Measurements from ENCODE around the gene CETN2.
"Not testable (repeated sequence)": the region's sequence is repeated elsewhere in the genome, so short reads cannot be mapped to it uniquely, and the experiment has no call there.

CETN2 gene

DNA sequence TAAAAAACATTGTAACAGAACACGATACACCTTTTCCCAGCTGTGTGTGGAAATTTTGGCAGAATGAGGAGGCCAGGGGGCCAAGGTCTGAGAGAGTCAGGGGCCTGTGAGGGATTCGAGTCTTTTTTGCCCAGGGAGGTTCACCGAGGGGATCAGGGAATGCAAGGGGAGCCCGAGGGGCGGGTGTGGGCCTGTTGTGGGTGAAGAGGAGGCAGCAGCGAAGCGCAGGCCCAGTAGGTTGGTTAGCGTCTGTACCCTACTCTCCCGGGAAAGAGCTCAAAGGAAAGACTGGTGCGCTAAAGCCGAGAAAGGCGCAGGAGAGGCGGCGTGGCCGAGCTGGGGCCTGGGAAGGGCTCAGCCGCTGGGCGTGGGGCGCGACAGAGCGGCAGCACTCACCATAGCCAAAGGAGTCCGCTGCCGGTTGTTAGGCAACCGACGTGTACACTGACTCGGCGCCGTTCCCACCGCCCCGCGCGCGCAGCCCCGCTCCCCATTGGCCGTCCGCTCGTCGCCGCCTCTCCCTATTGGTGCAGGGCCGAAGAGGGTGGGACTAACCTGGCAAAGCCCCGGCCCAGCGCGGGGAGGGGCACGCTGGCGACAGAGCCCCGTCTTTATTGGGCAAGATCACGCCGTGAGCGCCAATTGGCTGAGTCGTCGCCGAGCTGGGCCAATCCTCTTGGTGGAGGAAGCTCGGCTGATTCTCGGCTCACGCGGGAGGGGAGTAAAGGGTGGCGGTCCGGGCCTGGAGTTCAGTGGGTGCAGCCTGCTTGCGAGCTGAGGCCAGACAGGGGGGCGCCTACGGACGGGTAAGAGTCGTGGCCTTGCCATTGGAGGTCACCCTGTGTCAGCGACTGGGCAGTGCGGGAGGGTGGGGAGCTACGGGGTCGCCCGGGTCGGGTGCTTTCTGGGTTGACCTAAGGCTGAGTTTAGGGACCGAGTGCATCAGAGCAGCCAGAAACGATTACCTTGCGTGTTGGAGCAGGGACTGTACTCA, at the start of gene CETN2, which contains the start of gene NSDHL:
Gene CETN2, minus strand, starts transcription at position 446 of the 994 bp plus-strand sequence. Its CDS starts 47 bp downstream, at position 399.
Gene NSDHL, plus strand, starts transcription at position 752 of the 994 bp plus-strand sequence. CDS start 15,262 bp downstream, outside the sequence.
- DNase-seq: peak; percentile 87

DNA sequence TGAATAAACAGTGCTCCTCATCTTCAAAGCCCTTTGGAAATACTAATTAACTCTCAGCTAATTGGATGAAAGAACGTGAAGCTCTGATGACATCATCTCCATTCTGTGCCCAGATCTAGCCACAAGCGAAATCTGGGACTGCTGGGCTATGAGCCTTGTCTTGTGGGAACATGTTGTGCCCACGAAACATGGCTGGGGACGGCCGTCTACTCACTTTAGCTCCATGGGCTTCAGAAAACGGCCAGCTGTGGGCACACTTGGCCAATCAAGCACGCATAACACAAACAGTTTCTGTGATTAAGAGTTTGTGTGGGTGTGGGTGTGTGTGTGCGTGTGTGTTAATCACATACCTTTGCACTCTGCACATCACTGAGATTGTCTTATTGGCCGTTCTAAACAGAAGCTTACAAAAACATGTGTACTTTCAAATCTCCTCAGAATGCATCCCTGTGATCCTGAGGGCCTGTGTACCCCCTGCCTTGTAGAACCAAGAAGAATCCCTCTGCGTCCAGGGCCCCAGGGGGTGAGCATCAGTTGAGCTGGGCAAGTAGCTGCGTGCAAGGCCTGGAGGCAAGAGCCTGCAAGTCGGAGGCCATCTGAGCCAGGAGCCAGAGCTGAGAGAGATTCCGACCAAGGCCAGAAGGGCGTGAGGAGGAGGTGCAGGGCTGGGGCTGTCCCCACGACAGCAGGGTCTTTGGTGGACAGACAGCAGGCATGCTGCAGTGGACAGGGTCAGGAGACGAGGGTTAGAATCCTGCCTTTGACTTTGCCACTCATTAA, 48.6 kb upstream of the CETN2 start:
- DNase-seq: no peak

DNA sequence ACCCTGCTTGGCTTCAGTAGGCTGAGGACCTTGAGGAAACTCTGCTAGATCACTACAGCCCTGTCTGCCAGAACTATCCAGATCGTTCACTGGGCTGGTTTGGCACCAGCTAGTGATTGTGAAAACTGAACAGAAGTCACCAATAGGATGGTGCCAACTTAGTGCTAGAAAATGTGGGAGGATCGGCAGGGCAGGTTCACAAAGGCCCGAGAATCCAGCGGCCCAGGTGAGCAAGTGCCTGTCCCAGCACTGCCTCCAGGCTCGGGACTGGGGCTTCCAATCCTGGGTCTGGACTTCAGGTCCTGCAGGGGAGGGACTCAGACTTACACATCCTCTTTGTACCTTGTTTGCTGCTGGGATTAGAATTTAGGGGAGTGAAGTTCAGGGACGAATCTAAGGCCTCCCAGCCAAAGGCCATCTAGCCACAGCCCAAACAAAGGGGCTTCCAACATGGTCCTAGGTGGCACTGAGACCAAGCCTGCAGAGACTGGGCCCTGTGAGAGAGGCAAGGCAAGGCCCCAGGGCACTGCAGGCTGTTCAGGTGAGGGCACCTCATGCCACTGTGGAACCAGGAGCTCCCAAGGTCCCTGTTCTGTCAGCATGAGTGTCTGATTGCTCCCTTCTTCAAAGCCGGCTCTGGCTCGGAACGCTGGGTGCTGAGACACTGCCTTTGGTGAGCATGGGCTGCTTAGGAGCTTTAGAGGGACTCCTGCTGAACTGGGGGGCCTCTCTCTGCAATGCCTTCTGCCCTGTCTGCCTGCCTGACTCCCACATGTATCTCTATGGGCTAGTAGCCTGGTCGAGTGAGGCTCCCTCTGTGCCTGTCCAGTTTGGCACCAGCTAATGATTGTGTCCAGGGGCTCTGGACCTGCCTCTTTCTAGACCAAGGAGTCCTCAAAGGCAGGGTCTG, 46.6 kb upstream of the CETN2 start:
- DNase-seq: no peak

DNA sequence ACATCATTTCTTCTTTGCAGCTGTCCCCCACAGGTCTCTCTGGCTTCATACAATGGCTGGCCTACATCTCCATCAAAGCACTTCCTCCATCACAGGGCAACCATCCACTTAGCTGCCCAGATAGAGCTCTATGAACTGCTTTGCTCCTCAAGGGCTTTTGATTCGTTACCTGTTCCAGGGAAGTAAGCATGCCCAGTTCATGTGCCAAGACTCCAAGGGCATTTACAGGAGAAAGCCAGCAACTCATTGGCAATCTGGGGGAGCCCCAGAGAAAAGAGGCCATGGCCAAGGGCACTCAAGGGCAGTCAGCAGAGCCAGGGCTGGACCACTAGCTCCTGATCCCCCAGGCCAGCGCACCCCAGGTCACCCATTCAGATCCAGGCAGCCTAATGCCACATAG, 42.8 kb upstream of the CETN2 start:
- no peak for DNase-seq

DNA sequence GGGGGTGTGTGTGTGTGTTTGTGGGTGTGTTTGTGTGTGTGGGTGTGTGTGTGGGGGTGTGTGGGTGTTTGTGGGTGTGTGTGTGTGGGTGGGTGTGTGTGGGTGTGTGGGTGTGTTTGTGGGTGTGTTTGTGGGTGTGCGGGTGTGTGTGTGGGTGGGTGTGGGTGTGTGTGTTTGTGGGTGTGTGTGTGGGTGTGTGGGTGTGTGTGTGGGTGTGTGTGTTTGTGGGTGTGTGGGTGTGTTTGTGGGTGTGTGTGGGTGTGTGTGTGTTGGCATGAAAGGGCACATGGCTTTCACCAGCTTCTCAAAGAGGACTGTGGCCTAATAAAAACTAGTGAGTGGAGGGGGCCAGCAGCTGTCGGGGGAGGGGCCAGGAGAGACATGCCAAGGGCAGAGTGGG, 42.0 kb upstream of the CETN2 start:
- no peak for DNase-seq

DNA sequence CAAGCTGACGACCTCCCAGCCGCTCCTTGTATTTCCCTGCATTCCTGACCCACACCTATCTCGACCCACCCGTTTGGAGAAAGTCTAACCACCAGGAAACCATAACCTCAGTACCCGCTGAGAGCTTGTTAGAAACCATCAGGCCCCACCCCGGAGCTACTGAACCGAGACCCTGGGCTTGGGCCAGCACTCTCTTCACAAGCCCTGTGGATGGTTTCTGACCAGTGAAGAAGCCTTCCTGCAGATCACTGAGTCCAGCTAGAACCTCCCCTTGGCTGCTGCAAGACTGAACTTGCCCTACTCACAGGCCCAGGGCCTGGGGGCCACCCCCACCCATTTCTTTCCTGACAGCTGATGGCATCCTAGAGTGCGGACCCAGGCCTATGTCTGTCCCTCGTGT, 40.7 kb upstream of the CETN2 start:
- DNase-seq: no peak

DNA sequence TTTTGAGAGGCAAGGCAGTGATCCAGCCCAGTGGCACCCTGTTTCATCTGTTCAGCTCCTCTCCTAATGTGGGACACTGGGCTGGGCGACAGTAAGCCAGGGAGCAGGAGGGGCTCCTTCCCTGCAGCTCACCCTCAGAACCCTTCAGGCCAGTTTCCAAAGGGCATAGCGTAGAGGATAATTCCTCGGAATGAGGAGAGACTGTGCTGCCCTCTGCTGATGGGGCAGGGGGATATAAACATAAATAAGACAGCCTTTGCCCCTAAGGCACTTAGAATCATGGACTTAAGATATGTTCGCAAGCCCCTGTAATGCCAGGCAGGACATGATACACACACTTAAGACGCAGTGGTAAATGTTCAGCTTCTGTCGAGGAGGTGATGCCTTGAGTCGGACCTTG, 39.4 kb upstream of the CETN2 start:
- no peak for DNase-seq

DNA sequence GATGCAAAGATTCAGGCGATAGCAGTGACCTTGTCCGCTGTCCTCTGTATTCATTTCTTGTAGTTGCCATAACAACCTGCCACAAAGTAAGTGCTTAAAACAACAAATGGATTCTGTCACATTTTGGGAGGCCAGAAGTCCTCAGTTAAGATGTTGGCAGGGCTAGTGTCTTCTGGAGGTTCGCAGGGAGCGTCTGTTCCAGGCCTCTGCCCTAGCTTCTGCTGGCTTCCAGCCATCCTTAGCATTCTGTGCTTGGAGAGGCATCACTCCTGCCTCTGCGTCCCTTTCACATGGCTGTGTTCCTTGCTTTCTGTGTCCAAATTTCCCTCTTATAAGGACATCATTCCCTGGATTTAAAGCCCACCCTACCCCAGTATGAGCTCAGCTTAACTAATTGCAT, 35.8 kb upstream of the CETN2 start:
- DNase-seq: no peak

DNA sequence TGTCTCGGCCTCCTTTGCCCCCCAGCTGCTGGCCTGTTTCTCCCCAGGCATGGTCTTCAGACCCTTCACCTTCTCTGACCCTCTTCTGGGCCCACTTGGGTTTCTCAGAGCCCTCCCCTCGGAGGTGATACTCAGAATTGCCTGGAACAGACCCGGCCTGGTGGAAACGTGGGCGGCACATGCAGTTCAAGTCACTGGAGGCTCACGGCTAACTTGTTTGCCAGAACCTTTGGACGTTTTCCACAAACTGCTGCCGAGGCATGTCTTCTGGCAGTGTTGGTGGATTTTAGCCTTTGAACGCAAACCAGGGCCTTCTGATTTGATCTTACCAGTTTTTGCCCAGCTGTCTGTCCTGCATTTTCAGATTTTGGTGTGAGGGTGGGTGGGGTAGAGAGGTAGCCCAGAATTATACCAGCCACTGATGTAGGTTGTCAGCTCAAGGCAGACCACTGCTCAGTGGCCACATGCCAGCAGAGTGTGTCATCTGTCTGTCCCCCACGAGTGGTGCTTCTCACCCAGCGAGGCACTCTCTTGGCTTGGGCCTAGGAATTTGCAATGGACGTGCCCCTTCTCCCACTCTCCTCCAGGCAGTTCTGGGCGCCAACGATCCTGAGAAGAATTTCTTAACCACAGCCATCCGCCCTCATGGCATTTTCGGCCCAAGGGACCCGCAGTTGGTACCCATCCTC, 34.8 kb upstream of the CETN2 start:
- DNase-seq: no peak

DNA sequence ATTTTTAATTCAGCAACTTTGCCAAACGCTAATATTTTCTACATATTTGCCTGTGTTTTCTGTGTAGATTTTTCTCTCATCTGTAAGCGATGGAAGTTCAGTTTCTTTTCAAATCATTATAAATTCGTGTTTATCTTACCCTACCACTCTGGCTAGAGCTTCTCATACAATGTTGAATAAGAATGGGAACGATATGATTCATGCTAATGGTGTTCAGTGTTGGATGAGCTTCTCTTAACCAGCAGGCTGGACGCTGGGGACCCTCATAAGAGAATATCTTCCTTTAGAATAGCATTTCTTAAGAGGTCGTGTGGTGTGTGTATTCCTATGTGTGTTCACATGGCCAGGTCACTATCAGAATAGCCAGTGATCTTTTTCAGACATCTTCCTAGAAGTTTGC, 31.3 kb upstream of the CETN2 start:
- no peak for DNase-seq

DNA sequence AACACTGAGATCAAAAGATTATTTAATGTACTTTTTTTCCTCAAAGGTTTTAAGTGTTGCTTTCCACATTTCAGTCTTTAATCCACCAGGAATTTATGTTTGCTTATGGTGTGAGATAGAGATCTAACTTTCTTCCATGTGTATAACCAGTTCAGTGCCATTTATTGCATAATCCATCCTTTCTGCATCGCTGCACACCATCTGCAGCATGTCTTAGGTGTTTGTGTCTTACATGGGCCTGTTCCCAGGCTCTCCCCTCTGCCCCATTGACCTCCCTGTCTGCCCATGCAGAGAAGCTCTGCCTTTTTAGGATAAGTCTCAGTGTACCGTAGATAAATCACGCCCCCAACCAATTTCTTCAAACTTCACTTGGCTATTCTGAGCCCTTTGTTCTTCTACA, 30.6 kb upstream of the CETN2 start:
- DNase-seq: no peak

DNA sequence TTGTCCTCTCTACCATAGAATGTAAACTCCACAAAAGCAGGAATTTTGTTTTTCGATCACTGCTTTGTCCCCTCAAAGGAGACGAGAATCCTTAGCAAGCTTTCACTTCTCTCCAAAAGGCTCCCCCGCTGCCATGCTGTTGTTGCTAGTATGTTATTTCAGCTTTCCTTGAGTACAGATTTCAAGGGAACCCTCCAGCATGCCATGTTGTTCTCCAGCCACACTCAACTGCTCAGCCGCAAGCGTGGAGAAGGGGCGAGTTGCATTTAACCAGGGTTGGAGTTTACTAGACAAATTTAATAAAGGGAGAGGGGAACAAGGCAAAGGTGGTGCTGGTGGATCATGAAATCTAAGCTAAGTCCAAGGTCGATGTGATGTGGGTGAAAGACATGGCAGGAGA, 23.4 kb upstream of the CETN2 start:
- no peak for DNase-seq

DNA sequence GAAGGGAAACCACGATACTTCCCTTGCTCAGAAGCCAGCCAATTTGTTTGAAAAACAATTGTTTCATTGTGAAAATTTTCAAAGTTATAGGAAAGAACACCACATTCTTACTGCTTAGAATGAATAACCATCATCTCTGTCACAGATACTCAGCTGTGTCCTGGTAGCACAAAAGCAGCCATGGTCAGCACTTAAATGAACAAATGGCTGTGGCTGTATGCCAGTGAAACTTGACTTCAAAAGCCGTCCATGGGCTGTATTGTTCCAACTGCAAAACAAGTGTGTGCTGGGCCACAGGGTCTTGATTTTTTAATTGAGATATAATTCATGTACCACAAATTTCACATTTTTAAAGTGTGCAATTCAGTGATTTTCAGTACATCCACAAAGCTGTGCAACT, 19.9 kb upstream of the CETN2 start:
- no peak for DNase-seq

DNA sequence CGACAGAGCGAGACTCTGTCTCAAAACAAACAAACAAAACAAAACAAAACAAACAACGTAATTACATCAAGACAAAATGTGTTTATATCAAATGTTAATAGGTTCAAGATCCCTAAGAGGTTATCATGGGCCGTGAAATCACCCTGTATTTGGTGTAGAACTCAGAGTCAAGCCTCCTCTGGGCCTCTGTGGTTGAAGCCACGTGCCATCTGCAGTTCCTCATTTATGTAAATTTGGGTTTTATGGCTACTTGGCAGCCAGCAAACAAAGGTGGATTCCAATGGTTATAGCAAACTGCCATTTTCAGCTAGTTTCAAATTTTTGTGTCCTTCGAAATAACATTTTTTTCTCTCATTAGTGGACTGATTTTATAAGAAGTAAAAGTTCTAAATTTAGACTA, 16.7 kb upstream of the CETN2 start:
- DNase-seq: no peak

DNA sequence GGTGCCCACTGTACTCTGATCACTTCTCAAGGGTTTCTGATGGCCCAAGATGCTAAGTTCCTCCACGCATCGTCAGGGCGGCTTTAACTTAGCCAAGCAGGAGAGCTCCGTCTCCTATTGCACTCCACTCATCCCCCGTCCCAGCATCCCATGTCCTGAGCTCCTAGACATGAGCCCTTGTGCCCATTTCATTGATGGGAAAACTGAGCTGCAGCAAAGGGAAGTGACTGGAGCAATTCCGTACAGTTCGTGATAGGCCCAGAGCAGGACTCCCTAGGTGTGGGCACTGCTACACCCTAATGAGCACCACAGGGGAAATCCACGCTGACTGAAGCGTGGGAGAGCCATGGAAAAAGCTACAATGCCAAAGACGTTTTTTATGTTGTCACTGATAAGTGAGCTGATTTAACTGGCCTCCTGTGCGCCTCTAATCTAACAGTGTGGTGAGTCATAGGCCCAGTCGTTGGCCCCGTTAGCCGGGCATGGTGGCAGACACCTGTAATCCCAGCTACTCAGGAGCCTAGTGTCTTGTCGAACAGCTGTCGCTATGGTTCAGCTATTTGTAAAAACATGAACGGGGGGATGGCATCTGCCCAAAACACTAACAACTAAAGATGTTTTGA, 15.2 kb upstream of the CETN2 start:
- DNase-seq: no peak

DNA sequence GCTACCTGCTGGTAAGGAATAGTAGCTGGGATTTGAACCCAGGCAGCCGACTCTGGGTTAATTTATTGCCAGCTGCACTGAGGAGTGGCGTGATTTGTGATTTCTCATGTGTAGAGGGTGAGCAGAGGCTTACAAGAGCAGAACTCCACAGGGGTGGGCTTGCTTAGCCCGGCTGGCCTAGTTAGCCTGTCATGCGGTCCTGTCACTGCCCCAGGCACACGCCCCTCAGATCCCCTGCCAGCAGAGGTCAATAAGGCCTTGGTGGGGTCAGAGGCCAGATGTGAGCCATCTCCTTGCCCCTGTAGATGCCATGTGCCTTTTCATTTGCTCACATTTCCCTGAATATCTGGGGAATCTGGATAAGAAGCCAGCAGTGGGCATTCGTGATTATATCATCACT, 13.7 kb upstream of the CETN2 start:
- no peak for DNase-seq

DNA sequence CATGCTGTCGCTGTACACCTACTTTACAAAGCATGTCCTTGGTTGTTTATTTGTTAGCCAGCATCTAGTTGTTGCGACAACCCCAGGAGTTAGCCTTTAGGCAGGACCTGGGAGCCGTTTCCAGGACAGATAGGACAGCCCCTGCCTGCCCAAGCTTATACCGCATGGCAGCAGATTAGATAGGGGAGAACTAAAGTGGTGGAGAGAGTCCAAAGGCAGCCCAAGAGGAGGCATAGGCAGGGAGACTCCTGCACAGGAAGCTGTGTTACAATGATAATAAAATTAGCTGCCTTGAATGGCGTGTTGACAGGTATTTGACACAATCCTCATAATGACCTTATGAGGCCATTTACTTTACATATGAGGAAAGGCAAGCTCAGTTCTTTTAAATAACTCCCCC, 13.3 kb upstream of the CETN2 start:
- DNase-seq: no peak

DNA sequence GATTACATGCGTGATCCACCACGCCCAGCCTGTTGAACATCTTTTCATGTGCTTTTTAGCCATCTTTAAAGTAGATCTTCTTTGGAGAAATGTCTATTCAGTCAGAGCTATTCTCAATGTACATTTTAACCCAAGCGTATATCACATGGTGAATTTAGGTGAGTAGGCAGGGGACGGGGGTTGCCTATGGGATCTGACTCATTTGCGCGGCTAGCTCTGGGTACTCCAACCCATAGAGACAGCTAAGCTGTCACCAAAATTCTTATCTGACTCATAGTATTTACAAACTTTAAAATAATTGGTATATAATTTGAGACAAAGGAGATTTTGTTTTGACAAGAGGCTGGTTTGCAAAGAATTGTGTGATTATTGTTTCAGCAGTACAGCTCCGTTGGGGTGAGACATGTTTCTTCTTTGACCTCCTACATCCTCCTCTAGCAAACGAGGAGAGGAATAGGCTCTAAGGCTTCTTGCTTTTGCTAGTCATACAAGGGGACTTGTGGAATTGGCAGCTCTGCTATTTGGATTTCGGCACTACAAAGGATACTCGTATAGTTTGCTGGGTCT, 12.3 kb upstream of the CETN2 start:
- DNase-seq: no peak

DNA sequence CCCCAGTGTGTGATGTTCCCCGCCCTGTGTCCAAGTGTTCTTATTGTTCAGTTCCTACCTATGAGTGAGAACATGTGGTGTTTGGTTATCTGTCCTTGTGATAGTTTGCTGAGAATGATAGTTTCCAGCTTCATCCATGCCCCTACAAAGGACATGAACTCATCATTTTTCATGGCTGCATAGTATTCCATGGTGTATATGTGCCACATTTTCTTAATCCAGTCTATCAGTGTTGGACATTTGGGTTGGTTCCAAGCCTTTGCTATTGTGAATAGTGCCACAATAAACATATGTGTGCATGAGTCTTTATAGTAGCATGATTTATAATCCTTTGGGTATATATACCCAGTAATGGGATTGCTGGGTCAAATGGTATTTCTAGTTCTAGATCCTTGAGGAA, 4.9 kb upstream of the CETN2 start:
- DNase-seq: not testable (repeated sequence)

DNA sequence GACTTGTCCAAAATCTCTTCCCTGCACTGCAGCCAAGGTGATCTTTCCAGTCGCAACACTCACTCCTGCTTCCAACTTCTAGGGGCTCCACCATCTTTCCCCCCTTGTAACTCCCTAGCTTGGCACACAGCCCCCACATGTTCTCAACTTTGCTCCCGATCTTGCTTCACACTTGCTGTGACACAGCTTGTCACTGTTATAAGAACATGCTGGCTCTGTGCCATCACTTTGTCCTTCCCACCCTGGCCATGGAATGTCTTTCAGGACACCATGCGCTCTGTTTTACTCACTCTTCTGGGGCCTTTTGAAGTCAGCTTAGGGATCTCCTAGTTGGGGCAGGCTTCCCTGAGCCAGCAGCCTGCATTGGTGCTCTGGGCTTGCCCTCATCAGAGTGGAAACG, 2.8 kb upstream of the CETN2 start:
- DNase-seq: no peak

DNA sequence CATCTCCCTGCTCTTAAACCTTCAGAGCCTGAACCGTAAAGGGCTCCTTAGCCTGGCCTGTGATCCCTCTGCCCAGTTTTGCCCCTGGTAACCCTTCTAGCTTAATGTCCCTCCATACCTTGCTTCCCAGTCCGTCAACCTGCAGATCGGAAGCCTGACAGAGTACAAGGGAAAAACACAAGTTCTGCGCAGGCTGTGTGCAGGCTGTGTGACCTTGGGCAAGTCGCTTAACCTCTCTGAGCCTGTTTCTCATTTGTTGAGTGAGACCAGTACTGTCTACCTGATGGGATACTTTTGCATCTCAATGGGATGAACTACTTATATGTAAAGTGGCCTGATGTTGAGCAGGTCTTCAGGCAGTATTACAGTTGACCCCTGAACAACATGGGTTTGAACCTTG, 2.0 kb upstream of the CETN2 start:
- DNase-seq: no peak

Measured in NCI-H2227 treated with DMSO at 0.1 percent for 48 hours (cell line).